ENCODE measurements around the gene CDKL2. TPM values are rescaled to one million over a fixed set of nuclear protein-coding genes. Genes with fewer than 3 reads are reported as not detected.

CDKL2 gene
- total RNA-seq, 1 experiment from 2014 or later: 1.5 TPM

DNA sequence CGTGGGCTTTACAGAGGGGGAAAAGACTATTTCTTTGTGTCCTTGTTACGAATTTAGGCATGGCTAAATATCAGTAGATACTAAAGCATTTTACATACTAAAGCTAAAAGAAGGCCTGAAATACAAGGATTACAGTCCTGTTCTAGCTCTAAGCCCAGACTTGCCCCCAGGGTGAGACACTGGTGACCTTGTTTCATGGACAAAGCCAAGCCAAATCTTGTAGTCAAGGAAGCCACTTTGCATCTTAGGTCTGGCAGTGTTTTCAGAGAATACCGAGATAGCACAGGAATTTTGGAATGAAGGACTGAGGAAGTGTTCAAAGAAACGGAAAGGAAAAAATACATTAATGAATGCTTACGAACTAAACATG is 43.6 kb upstream of the CDKL2 start:
- no peak for TF ChIP-seq CTCF (conservative IDR thresholded peaks at IDR 0.05)
- Mint-ChIP-seq H3K9me3 (no peaks in the 10 kb centered on the region), H3K27me3 (ENCODE audit: low read depth) (peaks cover 3% of the 10 kb centered on the region; the same call in 1 of the 2 replicates), H3K4me3 (peak overlapping the region; percentile 97 to 98), H3K4me1 (peaks cover 40 to 49% of the 10 kb centered on the region in 2 experiments), H3K36me3 (ENCODE audit: insufficient read depth in 1 of 3, low read depth in 3 of 3) (peaks cover 0 to 16% (median 15%) of the 10 kb centered on the region in 3 experiments; a peak in 4 of 7 replicates), H3K27ac (peak overlapping the region; percentile 97 to 99 (median 99))
- H2AK5ac ChIP-seq (ENCODE audit: insufficient read length, low read length): no peak overlapping the region
- H4K5ac ChIP-seq (ENCODE audit: insufficient read length, low read depth, low read length): peak overlapping the region; percentile 72
- no peak overlapping the region for H2BK5ac ChIP-seq (ENCODE audit: insufficient read length, low read length)
- no peak overlapping the region for H3K4ac ChIP-seq (ENCODE audit: low read depth, low read length)
- H3K9ac ChIP-seq (ENCODE audit: extremely low read depth, insufficient read length, low read length): peak overlapping the region; percentile 82
- no peak overlapping the region; the same call in 1 of the 2 replicates for H3K14ac ChIP-seq (ENCODE audit: insufficient read depth, low read length)
- H3K9me3 ChIP-seq (ENCODE audit: control insufficient read depth, low read depth, low read length): no peaks in the 10 kb centered on the region
- peaks cover 3% of the 10 kb centered on the region for H3K4me1 ChIP-seq (ENCODE audit: insufficient read depth, low read length)
- H3K27me3 ChIP-seq (ENCODE audit: insufficient read depth, low read length): no peaks in the 10 kb centered on the region
- no peak overlapping the region for H2BK15ac ChIP-seq (ENCODE audit: low read depth, low read length)
- no peak overlapping the region for H3T11ph ChIP-seq (ENCODE audit: low read length)
- no peaks in the 10 kb centered on the region for H3K79me1 ChIP-seq (ENCODE audit: insufficient read depth, low read depth, low read length, poor library complexity, severe bottlenecking)
- H3K18ac ChIP-seq (ENCODE audit: insufficient read length, low read depth, low read length): peak overlapping the region; percentile 12
- H2BK20ac ChIP-seq (ENCODE audit: low read depth, low read length, poor library complexity, severe bottlenecking): no peak overlapping the region
- peak overlapping the region; percentile 16 for H2BK120ac ChIP-seq (ENCODE audit: low read depth, low read length, poor library complexity, severe bottlenecking)
- H3K27ac ChIP-seq (ENCODE audit: insufficient read length, low read depth, low read length): peak overlapping the region; percentile 95
- peaks cover 4% of the 10 kb centered on the region for H3K23me2 ChIP-seq (ENCODE audit: insufficient read length, low read depth, low read length, poor library complexity, severe bottlenecking)
- no peak overlapping the region for H3K56ac ChIP-seq (ENCODE audit: insufficient read length, low read depth, low read length)
- no peak overlapping the region for H4K91ac ChIP-seq (ENCODE audit: insufficient read length, low read depth, low read length)
- H2BK12ac ChIP-seq (ENCODE audit: insufficient read length, low read depth, low read length): no peak overlapping the region
- no peak overlapping the region for H3K23ac ChIP-seq (ENCODE audit: insufficient read length, low read depth, low read length)
- H2AFZ ChIP-seq (ENCODE audit: low read length): no peak overlapping the region
- no CpG with 5 or more reads among the region's 5 CpGs for WGBS (ENCODE audit: extremely low coverage, insufficient read length, low lambda C conversion rate)
- H3K79me2 ChIP-seq (ENCODE audit: insufficient read depth, low read length): peaks cover 44% of the 10 kb centered on the region
- no peak overlapping the region for H4K8ac ChIP-seq (replicated peaks; ENCODE audit: insufficient read length, low read depth, low read length)
- peak overlapping the region; percentile 63 for H3K4me2 ChIP-seq (ENCODE audit: insufficient read depth, insufficient read length, low read length)
- DNase-seq: no peak
- no peaks in the 10 kb centered on the region for H4K20me1 ChIP-seq (ENCODE audit: control insufficient read depth, insufficient read depth, insufficient read length)

All from H9 (cell line).